Measurements from ENCODE around the gene IFNAR1. TPM values are rescaled to one million over a fixed set of nuclear protein-coding genes. Genes with fewer than 3 reads are reported as not detected.
A peak's percentile ranks its signal among the peaks of the same experiment; 100 is the strongest.

Gene IFNAR1
- total RNA-seq, 4 donors from 2014 or later: 10.3 to 30.7 (median 28.9) TPM

- in situ Hi-C loops (cut with MboI; ENCODE audit: low pct_ligation_motif_present in 1 of 4, low pct_unique_long_range_greater_than_20kb in 1 of 4, low sequenced_read_pairs in 3 of 4): no loop called here
- 92% methylated on average over 2 of the region's 2 CpGs; no CpG with 5 or more reads in 1 of the 2 donors for WGBS, 2 donors (ENCODE audit: low coverage in 1 of 2)
- intact Hi-C loops (cut with DNase I; ENCODE audit: low total_unique reads): no loop called here
- DNase-seq: no peak
- Histone ChIP-seq H3K9me3 (no peaks in the 10 kb centered on the region), H3K36me3 (no peaks in the 10 kb centered on the region), H3K27ac (no peak overlapping the region), H3K4me3 (no peak overlapping the region), H3K27me3 (no peaks in the 10 kb centered on the region), H3K4me1 (peaks cover under 1 to 13% (median 10%) of the 10 kb centered on the region in 4 donors)
- no peak for TF ChIP-seq EP300 (IDR thresholded peaks at IDR 0.05; ENCODE audit: low read depth)
- TF ChIP-seq POLR2A (IDR thresholded peaks at IDR 0.05): no peak
- no peak for TF ChIP-seq CTCF (IDR thresholded peaks at IDR 0.05)
- TF ChIP-seq POLR2AphosphoS5 (IDR thresholded peaks at IDR 0.05): no peak
Measured at GRCh38 chr21:33305938-33306337, 18.8 kb upstream of the IFNAR1 start.

- no peaks in the 10 kb centered on the region for H3K27me3 ChIP-seq
- 48 to 60% methylated on average over 5 to 6 of the region's 6 CpGs for WGBS, 2 donors (ENCODE audit: low coverage in 1 of 2)
- no peaks in the 10 kb centered on the region for H3K4me1 ChIP-seq
- in situ Hi-C loops (cut with MboI; ENCODE audit: low pct_ligation_motif_present in 1 of 4, low pct_unique_long_range_greater_than_20kb in 1 of 4, low sequenced_read_pairs in 3 of 4): no loop called here
- no peaks in the 10 kb centered on the region for H3K36me3 ChIP-seq
- TF ChIP-seq CTCF (IDR thresholded peaks at IDR 0.05): no peak
- peak in 1 of 3 donors; percentile 11 for TF ChIP-seq POLR2AphosphoS5 (IDR thresholded peaks at IDR 0.05)
- TF ChIP-seq POLR2A (IDR thresholded peaks at IDR 0.05): no peak
- H3K27ac ChIP-seq: peak overlapping the region in 2 of 4 donors; percentile 12 to 28
- peak; percentile 71 for DNase-seq
- no peaks in the 10 kb centered on the region for H3K9me3 ChIP-seq
- intact Hi-C loops (cut with DNase I; ENCODE audit: low total_unique reads): no loop called here
- H3K4me3 ChIP-seq: no peak overlapping the region
Measured at GRCh38 chr21:33308586-33309490, 15.9 kb upstream of the IFNAR1 start.

GRCh38 chr21:33309778-33310177 lies 15.0 kb upstream of the IFNAR1 start:
- intact Hi-C loops (cut with DNase I; ENCODE audit: low total_unique reads): no loop called here

More at GRCh38 chr21:33309778-33310177, 15.0 kb upstream of the IFNAR1 start:
- WGBS, 2 donors (ENCODE audit: low coverage in 1 of 2): 40 to 86% methylated on average over 1 of the region's 1 CpG
- TF ChIP-seq EP300 (IDR thresholded peaks at IDR 0.05; ENCODE audit: low read depth): no peak
- no peak for TF ChIP-seq POLR2AphosphoS5 (IDR thresholded peaks at IDR 0.05)
- no peak for TF ChIP-seq POLR2A (IDR thresholded peaks at IDR 0.05)
- no peak for TF ChIP-seq CTCF (IDR thresholded peaks at IDR 0.05)
- no peak overlapping the region for H3K4me3 ChIP-seq
- no peaks in the 10 kb centered on the region for H3K36me3 ChIP-seq
- no peaks in the 10 kb centered on the region for H3K9me3 ChIP-seq
- no peaks in the 10 kb centered on the region for H3K27me3 ChIP-seq
- no peak overlapping the region for H3K27ac ChIP-seq
- in situ Hi-C loops (cut with MboI; ENCODE audit: low pct_ligation_motif_present in 1 of 4, low pct_unique_long_range_greater_than_20kb in 1 of 4, low sequenced_read_pairs in 3 of 4): no loop called here
- H3K4me1 ChIP-seq: no peaks in the 10 kb centered on the region
- DNase-seq: no peak

All from transverse colon (tissue), 4 donors.